ENCODE data around the gene PARD6G.

PARD6G gene

GRCh38 chr18:80203249-80203648, 44.1 kb downstream of the PARD6G start:
- DNase-seq, result no peak
- no peaks in the 10 kb centered on the region for H3K4me1 ChIP-seq
- intact Hi-C loops (cut with DNase I; ENCODE audit: low total_unique reads), result no loop called here
- no peaks in the 10 kb centered on the region for H3K9me3 ChIP-seq
- no peak overlapping the region for H3K27ac ChIP-seq
- TF ChIP-seq, protein P1, sequence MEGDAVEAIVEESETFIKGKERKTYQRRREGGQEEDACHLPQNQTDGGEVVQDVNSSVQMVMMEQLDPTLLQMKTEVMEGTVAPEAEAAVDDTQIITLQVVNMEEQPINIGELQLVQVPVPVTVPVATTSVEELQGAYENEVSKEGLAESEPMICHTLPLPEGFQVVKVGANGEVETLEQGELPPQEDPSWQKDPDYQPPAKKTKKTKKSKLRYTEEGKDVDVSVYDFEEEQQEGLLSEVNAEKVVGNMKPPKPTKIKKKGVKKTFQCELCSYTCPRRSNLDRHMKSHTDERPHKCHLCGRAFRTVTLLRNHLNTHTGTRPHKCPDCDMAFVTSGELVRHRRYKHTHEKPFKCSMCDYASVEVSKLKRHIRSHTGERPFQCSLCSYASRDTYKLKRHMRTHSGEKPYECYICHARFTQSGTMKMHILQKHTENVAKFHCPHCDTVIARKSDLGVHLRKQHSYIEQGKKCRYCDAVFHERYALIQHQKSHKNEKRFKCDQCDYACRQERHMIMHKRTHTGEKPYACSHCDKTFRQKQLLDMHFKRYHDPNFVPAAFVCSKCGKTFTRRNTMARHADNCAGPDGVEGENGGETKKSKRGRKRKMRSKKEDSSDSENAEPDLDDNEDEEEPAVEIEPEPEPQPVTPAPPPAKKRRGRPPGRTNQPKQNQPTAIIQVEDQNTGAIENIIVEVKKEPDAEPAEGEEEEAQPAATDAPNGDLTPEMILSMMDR (IDR thresholded peaks at IDR 0.05), result no peak
- H3K4me3 ChIP-seq, result no peak overlapping the region
- H3K27me3 ChIP-seq, result no peaks in the 10 kb centered on the region
- H3K36me3 ChIP-seq, result no peaks in the 10 kb centered on the region

DNA sequence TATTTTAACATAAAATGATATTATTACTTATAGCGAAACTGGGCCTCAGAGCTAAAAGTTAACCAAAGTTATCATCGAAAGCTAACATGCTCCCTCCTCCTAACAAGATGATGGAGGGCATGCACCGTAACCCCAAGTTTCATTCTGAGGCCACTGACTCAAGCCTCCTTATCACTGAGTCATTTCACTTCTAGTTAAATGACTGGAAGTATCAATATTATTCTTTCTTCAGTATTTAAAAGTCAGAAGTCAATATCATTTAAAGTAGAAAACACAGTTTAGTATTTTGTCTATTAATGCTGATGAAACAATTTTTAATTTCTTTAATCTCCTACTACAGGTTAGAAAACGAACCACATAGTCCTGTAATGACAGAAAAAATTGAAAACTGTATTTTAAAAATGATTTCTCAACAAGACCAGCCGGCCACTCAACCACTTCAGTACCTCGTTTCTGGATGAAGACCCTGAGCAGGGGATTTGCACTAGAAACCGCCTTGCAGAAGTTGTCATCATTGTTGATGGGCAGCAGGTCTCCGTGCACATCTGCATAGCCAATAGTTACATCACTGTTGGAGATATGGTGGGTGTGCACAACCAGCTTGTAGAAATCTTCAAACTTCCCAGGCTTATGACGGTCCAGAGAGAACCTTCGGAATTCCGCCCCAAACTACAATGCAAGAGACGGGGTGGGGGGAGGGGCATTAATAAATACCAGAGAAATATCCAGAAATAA, 44.9 kb downstream of the PARD6G start:
- Histone ChIP-seq H3K27ac (no peak overlapping the region), H3K36me3 (no peaks in the 10 kb centered on the region), H3K4me1 (peaks cover 0 to 6% (median 3%) of the 10 kb centered on the region in 4 donors), H3K9me3 (no peaks in the 10 kb centered on the region), H3K4me3 (no peak overlapping the region), H3K27me3 (no peaks in the 10 kb centered on the region)
- TF ChIP-seq, protein P1 (IDR thresholded peaks at IDR 0.05), result no peak
- intact Hi-C loops (cut with DNase I; ENCODE audit: low total_unique reads), result no loop called here
- DNase-seq, result no peak

DNA sequence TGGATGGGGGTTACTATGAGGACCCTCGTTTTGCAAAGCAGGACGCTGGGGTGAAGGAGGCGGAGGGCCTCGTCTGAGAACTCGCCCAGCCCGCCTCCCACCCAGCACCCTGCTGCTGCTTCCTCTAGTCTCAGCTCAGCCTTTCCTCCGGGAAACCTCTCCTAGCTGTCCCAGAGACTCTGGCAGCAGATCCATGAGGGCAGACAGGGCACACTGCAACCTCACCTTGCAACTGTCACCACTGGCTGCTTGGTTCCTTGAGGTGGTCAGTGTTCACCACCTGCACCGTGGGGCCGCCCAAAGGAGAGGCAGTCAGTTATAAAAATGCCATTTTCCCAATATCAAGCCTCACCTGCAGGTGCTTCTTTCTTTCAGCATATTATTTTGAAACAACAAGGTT, 45.6 kb downstream of the PARD6G start:
- TF ChIP-seq, protein P1 (IDR thresholded peaks at IDR 0.05), result no peak
- Histone ChIP-seq H3K9me3 (no peaks in the 10 kb centered on the region), H3K36me3 (no peaks in the 10 kb centered on the region), H3K4me3 (no peak overlapping the region), H3K27ac (no peak overlapping the region), H3K4me1 (peaks cover 0 to 12% (median 6%) of the 10 kb centered on the region in 4 donors), H3K27me3 (no peaks in the 10 kb centered on the region)
- DNase-seq, result no peak
- intact Hi-C loops (cut with DNase I; ENCODE audit: low total_unique reads), result no loop called here

GRCh38 chr18:80200932-80201672, 46.2 kb downstream of the PARD6G start:
- peaks cover 0 to 16% (median 6%) of the 10 kb centered on the region in 4 donors for H3K4me1 ChIP-seq
- no peaks in the 10 kb centered on the region for H3K36me3 ChIP-seq
- no peak overlapping the region for H3K27ac ChIP-seq
- no peaks in the 10 kb centered on the region for H3K27me3 ChIP-seq
- no peak for DNase-seq
- intact Hi-C loops (cut with DNase I; ENCODE audit: low total_unique reads), result no loop called here
- H3K4me3 ChIP-seq, result no peak overlapping the region
- no peaks in the 10 kb centered on the region for H3K9me3 ChIP-seq
- TF ChIP-seq, protein P1 (IDR thresholded peaks at IDR 0.05), result no peak

GRCh38 chr18:80200171-80200931, 47.0 kb downstream of the PARD6G start:
- TF ChIP-seq, protein P1 (IDR thresholded peaks at IDR 0.05), result no peak
- intact Hi-C loops (cut with DNase I; ENCODE audit: low total_unique reads), result no loop called here
- no peak for DNase-seq
- H3K4me3 ChIP-seq, result no peak overlapping the region
- H3K36me3 ChIP-seq, result no peaks in the 10 kb centered on the region
- no peaks in the 10 kb centered on the region for H3K9me3 ChIP-seq
- H3K27ac ChIP-seq, result no peak overlapping the region
- no peaks in the 10 kb centered on the region for H3K27me3 ChIP-seq
- peaks cover 0 to 16% (median 6%) of the 10 kb centered on the region in 4 donors for H3K4me1 ChIP-seq

Measured in tibial artery (tissue), 4 donors.